NCI-H524 treated with DMSO at 0.1 percent for 48 hours (cell line): ENCODE results near the gene LOXHD1.

Experiments
- DNase-seq: peaks from one replicate; lab custom pipeline; 2025; lab: John Stamatoyannopoulos, UW

Gene LOXHD1

DNA sequence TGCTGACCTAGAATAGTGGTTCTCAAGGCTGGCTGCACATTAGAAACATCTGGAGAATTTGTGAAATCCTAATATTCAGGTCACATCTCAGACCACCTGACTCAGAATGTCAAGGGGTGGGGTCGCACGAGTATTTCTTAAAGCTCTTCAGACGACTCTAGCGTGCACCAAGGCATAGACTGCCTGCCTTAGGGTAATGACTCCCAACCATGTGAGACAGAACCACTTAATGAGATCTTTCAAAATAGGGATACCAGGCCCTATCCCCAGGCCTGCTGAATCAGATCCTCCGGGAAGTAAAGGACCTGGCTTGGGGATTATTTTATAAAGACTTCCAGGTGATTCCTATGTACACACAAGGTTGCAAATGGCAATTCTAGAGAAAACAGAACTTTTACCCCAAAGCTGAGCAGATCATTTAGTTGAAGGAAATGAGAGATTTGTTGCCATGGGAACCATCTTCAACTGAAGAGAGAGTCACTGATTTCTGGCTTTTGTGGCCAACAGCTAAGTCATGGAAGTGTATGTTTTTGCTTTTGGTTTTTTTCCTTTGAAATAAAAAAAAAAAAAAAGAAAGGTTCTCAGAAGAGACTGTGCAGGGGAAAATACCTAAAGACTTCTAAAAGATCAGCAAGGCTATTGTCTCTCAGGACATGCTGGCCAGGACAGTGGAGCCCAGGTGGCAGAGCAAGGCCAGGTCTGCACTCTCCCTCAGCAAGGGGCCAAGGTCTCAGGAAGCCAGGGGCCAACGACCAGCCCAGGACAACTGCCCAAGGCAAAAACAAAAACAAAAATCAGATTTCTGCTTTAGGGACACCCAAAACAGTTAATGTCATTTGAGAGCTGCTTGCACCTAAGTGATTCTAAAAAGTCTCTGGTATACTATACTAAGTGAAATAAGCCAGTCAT is 15.3 kb upstream of the LOXHD1 start:
- DNase-seq = no peak

- DNase-seq = no peak
Observed at GRCh38 chr18:46668694-46669093, 11.7 kb upstream of the LOXHD1 start.

DNA sequence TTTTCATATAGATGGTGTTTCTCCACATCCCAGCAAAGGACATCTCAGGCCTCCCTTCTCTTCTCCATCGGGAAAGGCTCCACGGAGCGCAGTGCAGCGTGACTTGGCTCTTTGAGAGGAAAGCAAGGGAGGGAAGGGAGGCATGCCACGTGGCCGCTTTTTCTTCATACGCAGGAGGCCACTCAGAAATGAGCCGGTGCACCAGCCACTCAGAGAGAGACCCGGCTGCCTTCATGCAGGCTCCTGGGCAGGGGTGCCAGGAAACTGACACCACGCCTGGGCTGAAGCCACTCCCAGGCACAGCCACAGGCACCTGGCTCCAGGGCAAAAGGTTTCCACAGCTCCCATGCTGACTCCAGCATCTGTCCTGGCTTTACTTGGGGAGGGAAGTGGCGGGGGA is 11.1 kb upstream of the LOXHD1 start:
- DNase-seq = no peak

- DNase-seq = no peak
Observed at GRCh38 chr18:46663539-46663938, 6.5 kb upstream of the LOXHD1 start.

- DNase-seq = peak; percentile 26
Observed at GRCh38 chr18:46660957-46661749, 4.1 kb upstream of the LOXHD1 start.

GRCh38 chr18:46659484-46659883 is 2.5 kb upstream of the LOXHD1 start:
- DNase-seq = no peak

DNA sequence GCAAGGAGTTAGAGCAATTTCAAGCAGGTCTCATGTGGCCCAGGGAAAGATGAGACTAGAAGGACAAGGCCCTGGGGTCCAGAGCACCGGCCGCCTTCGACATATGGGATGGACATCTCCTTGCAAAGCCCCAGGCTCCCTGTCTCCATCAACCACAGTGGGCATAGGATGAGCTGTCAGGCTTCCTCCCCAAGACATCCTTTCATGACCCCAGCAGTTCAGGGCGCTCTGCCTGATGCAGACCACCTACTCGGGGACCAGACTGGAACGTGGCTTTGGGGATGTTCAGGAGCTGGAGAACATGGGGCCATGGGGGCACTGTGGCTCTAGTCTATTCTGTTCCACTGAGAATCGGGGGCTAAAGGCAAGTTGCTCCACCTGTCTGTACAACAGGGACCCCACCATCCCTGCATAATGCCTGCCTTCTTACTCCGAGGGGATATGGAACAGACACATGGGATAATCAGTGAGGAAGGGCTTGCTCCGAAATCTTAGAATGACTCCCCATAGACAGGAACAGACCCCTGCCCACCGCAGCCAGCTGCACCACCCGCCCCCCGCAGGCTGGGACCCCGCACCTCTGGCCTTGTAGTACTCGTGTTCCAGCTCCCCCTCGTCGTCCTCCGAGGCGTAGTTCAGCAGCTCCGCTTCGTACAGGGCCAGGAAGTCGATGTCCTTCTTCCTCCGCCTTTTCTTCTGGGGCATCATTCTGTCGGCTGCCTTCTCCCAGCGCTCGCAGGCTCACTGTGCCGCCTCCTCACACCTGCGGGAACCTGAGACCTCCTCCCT is 500 bp downstream of the LOXHD1 start:
- no peak for DNase-seq

GRCh38 chr18:46652372-46652771 is 4.6 kb downstream of the LOXHD1 start:
- peak; percentile 36 for DNase-seq

DNA sequence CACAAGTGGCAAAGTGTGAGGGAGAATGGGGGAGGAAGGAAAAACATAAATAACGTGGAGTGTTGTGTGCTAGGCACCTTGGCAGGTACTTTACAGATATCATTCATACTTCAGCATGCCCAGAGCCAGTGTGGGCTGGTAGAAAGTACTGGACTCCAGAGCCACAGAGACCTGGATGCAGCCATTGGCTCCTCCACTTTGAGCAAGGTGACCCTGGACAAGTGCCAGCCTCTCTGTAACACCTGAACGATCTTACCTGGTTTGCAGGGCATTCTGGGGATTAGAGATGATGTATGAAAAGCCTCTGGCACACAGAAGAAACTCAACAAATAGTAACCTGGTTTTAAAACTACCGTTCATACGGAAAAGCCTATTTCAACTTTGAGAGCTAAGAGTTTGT is 6.3 kb downstream of the LOXHD1 start:
- no peak for DNase-seq

GRCh38 chr18:46649071-46649862 is 7.8 kb downstream of the LOXHD1 start:
- no peak for DNase-seq

DNA sequence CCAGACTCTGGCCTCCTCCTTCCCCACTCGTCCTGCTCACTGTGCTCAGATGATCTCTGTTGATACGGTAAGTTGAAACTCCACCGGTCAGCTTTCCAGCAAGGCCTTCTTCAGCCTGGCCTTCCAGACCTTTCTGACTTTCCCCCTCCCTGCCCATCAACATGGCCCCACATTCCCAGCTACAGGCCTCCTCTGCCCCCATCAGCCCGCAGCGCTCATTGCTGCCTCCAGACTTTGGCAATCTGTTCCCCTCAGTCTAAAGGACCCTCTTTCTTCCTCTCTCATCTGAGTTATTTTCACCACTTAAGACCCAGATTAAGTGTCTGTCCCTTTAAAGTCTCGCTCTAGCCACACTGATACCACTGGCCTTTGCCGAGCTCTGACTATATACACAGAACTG is 10.6 kb downstream of the LOXHD1 start:
- no peak for DNase-seq

DNA sequence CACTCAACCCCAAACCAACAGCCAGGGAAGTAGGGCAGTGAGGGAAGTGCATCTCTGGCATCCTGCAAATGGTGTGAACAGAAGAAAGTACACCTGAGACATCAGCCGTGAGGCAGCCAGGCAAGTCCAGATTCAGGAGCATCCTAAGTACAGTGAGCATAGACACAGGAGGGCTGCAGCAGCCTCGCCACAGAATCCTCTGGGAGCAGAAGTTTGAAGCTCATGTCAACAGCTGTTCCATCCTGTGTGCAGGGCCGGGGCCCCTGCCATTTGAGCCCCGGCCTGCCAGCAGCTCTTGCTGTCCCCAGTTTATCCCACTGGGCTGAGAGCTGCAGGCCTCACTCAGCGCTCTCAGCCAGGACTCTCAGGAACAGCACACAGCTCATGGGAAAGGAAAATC is 14.5 kb downstream of the LOXHD1 start:
- no peak for DNase-seq

GRCh38 chr18:46641917-46642316 is 15.1 kb downstream of the LOXHD1 start:
- DNase-seq = no peak

DNA sequence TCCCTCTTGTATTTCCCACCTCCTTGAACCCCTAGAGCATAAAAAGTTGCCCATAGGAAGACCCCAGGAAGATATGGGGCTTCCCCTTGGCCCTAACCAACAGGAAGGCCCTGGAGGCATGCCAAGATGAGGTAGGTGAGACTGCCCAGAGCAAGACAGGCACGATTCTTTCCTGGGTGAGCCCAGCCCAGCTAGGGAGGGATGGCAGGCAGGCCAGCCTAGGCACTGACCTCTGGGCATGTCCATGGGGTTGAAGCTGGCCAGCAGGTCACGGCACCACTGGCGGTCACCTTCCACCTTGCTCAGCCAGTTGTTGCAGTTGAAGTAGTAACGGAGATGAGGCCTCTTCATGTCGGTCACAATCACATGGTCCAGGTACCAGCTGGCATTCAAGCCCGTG is 17.6 kb downstream of the LOXHD1 start:
- no peak for DNase-seq

GRCh38 chr18:46636040-46636630 is 20.9 kb downstream of the LOXHD1 start:
- no peak for DNase-seq

DNA sequence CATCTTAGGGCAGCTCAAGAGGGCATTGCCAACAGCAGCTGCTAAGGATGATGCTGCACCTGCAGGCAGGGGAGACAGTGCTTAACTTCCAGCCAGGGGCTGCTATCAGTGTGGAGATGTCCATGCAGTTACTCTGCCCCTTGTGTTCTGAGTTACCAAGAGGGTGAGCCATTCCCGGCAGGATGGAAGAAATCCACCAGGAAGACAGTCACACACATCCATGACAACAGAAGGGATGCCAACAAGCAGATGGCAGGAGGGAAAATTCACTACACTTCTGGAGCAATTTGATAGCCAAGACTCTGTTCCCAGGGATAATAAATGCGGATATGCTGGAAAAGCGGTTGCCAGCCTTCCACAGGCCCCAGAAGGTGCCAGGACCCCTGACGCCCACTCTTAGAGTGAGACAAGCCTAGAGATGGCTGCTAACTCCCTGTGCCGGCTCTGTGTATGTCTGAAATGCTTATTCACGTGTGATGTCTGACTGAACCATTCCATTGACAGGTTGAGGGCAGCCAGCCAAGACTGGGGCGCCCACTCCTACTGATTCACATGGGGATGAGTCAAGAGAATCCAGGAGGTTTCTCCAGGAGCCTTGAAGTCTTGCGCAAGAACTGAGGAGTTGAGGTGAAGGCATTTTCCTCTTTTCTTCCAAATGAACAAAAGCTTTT is 24.5 kb downstream of the LOXHD1 start:
- peak; percentile 15 for DNase-seq

- no peak for DNase-seq
Observed at GRCh38 chr18:46630991-46631390, 26.0 kb downstream of the LOXHD1 start.

GRCh38 chr18:46630160-46630559 is 26.9 kb downstream of the LOXHD1 start:
- no peak for DNase-seq

DNA sequence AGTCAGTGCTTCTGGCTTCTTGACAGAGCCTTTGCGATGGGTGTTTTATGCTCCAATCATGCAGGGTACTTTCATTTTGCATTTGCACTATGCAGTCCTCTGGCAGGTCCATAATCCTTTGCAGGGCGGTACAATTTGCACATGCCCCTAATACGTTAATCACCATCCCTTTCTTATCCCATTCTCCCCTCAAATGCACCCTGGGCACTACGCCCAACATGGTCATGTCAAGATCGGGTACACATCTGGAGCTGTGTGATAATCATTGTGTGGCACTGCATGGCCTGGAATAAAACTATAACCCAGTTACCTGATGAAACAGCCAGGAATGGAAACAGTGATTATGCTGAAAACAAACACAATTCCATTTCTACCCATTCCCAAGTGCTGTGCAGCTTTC is 27.7 kb downstream of the LOXHD1 start:
- no peak for DNase-seq

DNA sequence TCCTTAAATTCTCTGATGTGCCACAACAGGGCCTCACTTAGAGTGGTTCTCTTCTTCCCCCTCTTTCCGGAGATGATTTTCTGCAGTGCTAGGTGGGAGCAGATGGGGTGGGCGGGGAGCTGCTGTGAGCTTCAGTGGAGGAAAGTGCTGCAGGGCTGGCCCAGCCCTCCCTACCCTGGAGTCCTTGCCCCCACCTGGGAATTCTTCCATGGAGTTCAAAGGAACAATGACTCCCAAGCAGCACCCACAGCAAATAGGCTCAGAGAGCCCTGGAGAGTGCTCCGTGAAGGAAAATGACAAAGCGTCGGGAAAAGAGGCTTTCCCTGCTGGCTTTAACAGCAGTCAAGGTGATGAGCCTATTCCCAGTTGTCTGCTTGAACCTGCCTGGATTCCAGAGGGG is 28.8 kb downstream of the LOXHD1 start:
- DNase-seq = no peak

DNA sequence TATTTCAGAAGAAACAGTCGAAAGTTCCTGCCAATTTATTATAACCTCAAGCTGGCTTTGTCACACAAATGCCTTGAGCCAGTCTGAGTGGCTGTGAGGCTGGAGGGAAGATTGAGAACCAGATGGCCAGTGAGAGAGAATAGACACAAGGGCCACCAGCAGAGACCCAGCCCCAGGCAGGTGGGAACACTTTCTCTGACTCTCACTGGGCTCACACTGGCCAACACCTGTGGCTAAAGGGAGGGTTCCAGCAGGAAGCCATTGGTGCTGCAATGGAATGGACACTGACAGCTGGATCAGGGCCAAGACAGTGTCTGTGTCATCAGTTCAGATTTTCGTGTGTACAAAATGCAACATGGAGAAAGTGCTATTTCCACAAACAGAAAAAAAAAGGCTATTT is 29.9 kb downstream of the LOXHD1 start:
- peak; percentile 19 for DNase-seq
